GM23338 (cell line): ENCODE results near the gene DEXI. TPM values are rescaled to one million over a fixed set of nuclear protein-coding genes. Genes with fewer than 3 reads are reported as not detected.

Experiments
- ATAC-seq: fragments of 200-7000 bp; cut with Tn5 transposase; 3 replicates; pipeline ENCODE4 v1.9.1; 2020
- DNase-seq: peaks from one replicate; pipeline ENCODE4 v3.0.0-alpha.2; 2015; ENCODE audit warnings: low spot score
- H2AFZ ChIP-seq: fragments of 200-600 bp; sonication (generic); 2 replicates; pipeline ENCODE4 v1.8.0; 2016; ENCODE audit warnings: antibody characterized with exemption, mild to moderate bottlenecking, moderate library complexity
- H3F3A ChIP-seq: fragments of 200-600 bp; sonication (generic); replicated peaks from 2 replicates; pipeline ENCODE4 v1.8.0; 2017; ENCODE audit warnings: antibody characterized with exemption, mixed run types, low read depth
- H3K27ac ChIP-seq: fragments of 200-600 bp; sonication (generic); 2 replicates; pipeline ENCODE4 v1.6.1; 2016; ENCODE audit warnings: low read depth
- H3K27me3 ChIP-seq: fragments of 200-600 bp; sonication (generic); 2 replicates; pipeline ENCODE4 v1.8.0; 2016; ENCODE audit warnings: mild to moderate bottlenecking, mixed run types, moderate library complexity; ENCODE audit not compliant: insufficient read depth
- H3K36me3 ChIP-seq: fragments of 200-600 bp; sonication (generic); 2 replicates; pipeline ENCODE4 v1.8.0; 2016; ENCODE audit warnings: mild to moderate bottlenecking; ENCODE audit not compliant: insufficient read depth
- H3K4me1 ChIP-seq: fragments of 200-600 bp; sonication (generic); 2 replicates; pipeline ENCODE4 v1.8.0; 2016; ENCODE audit warnings: mild to moderate bottlenecking, moderate library complexity; ENCODE audit not compliant: insufficient read depth
- H3K4me2 ChIP-seq: fragments of 200-600 bp; sonication (generic); 2 replicates; pipeline ENCODE4 v1.7.1; 2017; ENCODE audit warnings: mixed run types
- H3K4me3 ChIP-seq: fragments of 200-600 bp; sonication (generic); 2 replicates; pipeline ENCODE4 v1.6.1; 2016; ENCODE audit warnings: mixed run types
- H3K79me2 ChIP-seq: fragments of 200-600 bp; sonication (generic); replicated peaks from 2 replicates; pipeline ENCODE4 v1.8.0; 2017; ENCODE audit warnings: mild to moderate bottlenecking; ENCODE audit not compliant: insufficient read depth
- H3K9me2 ChIP-seq: fragments of 200-600 bp; sonication (generic); 2 replicates; pipeline ENCODE4 v1.8.0; 2017; ENCODE audit not compliant: insufficient read depth
- H4K20me1 ChIP-seq: fragments of 200-600 bp; sonication (generic); replicated peaks from 2 replicates; pipeline ENCODE4 v1.8.0; 2017; ENCODE audit warnings: mild to moderate bottlenecking; ENCODE audit not compliant: insufficient read depth
- H3K27ac Mint-ChIP-seq: 2 replicates; pipeline ENCODE4 v1.8.0; 2020; ENCODE audit warnings: inconsistent platforms, mild to moderate bottlenecking, moderate library complexity, mixed read lengths
- H3K27me3 Mint-ChIP-seq: 3 replicates; pipeline ENCODE4 v1.8.0; 2022; ENCODE audit warnings: low read depth, mild to moderate bottlenecking, moderate library complexity, mixed read lengths, inconsistent platforms; ENCODE audit not compliant: insufficient read depth, poor library complexity
- H3K36me3 Mint-ChIP-seq: 3 replicates; pipeline ENCODE4 v1.8.0; 2021; ENCODE audit warnings: low read depth, mild to moderate bottlenecking, inconsistent platforms, moderate library complexity, mixed read lengths
- H3K4me1 Mint-ChIP-seq: 3 replicates; pipeline ENCODE4 v1.8.0; 2020; ENCODE audit warnings: mild to moderate bottlenecking, inconsistent platforms, mixed read lengths
- H3K4me3 Mint-ChIP-seq: 3 replicates; pipeline ENCODE4 v1.8.0; 2021; ENCODE audit warnings: moderate library complexity, mild to moderate bottlenecking, inconsistent platforms, mixed read lengths
- H3K9me3 Mint-ChIP-seq: 3 replicates; pipeline ENCODE4 v1.8.0; 2020; ENCODE audit warnings: moderate library complexity, mild to moderate bottlenecking, inconsistent platforms, mixed read lengths
- CREB1 ChIP-seq: fragments of 250-450 bp; sonication (Bioruptor Pico); IDR thresholded peaks from 2 replicates; pipeline ENCODE4 v1.5.0; 2020; ENCODE audit warnings: low read depth, mild to moderate bottlenecking, moderate library complexity
- CTCF ChIP-seq, 2 experiments: fragments of 200-600 bp in 1 of 2; sonication (generic) in 1 of 2; conservative IDR thresholded peaks; 2 replicates each; pipeline versions ENCODE4 v1.5.1 to v1.6.1; 2016 to 2017; ENCODE audit warnings: antibody characterized with exemption in 2 of 2, low read depth in 2 of 2, mild to moderate bottlenecking in 2 of 2, moderate library complexity in 1 of 2
- ETS1 ChIP-seq: IDR thresholded peaks from 2 replicates; pipeline ENCODE4 v1.6.1; 2016; ENCODE audit warnings: antibody characterized with exemption
- EZH2 ChIP-seq: fragments of 200-600 bp; sonication (generic); IDR thresholded peaks from one replicate; pipeline ENCODE4 v1.8.0; 2017; ENCODE audit warnings: antibody characterized with exemption, mild to moderate bottlenecking, low read depth; ENCODE audit not compliant: unreplicated experiment
- EZH2phosphoT487 ChIP-seq: fragments of 200-600 bp; sonication (generic); IDR thresholded peaks from one replicate; pipeline ENCODE4 v1.8.1; 2018; ENCODE audit warnings: antibody characterized with exemption; ENCODE audit not compliant: unreplicated experiment
- JUNB ChIP-seq: IDR thresholded peaks from one replicate; pipeline ENCODE4 v1.6.1; 2016; ENCODE audit warnings: antibody characterized with exemption; ENCODE audit not compliant: unreplicated experiment
- NANOG ChIP-seq: IDR thresholded peaks from 2 replicates; pipeline ENCODE4 v1.6.1; 2016; ENCODE audit warnings: antibody characterized with exemption, borderline replicate concordance
- POLR2AphosphoS5 ChIP-seq: IDR thresholded peaks from 2 replicates; pipeline ENCODE4 v1.6.1; 2016; ENCODE audit warnings: antibody characterized with exemption, low read depth
- REST ChIP-seq: IDR thresholded peaks from one replicate; pipeline ENCODE4 v1.6.1; 2018; ENCODE audit warnings: antibody characterized with exemption; ENCODE audit not compliant: unreplicated experiment
- STAT1 ChIP-seq: IDR thresholded peaks from one replicate; pipeline ENCODE4 v1.6.1; 2016; ENCODE audit warnings: antibody characterized with exemption; ENCODE audit not compliant: unreplicated experiment
- ZNF114 ChIP-seq: fragments of 250-450 bp; sonication (Bioruptor Pico); IDR thresholded peaks from 2 replicates; pipeline ENCODE4 v1.5.0; 2020; ENCODE audit warnings: mild to moderate bottlenecking, moderate library complexity
- ZNF331 ChIP-seq: fragments of 250-450 bp; sonication (Bioruptor Pico); IDR thresholded peaks from 2 replicates; pipeline ENCODE4 v1.5.0; 2020; ENCODE audit warnings: low read depth, mild to moderate bottlenecking, moderate library complexity
- ZNF462 ChIP-seq: fragments of 250-450 bp; sonication (Bioruptor Pico); IDR thresholded peaks from 2 replicates; pipeline ENCODE4 v1.5.0; 2020; ENCODE audit warnings: mild to moderate bottlenecking, moderate library complexity
- polyA plus RNA-seq: library from polyadenylated mRNA; unstranded; fragments of >200 nt; fragmentation: Nextera tagmentation; extraction: Ambion mirVana; gene quantifications from 2 replicates; pipeline ENCODE4 v1.2.1, GENCODE V29; 2016
- total RNA-seq: library from RNA; depleted of rRNA; stranded (reverse); fragments of >200 nt; shearing (Covaris generic); gene quantifications from 2 replicates; pipeline ENCODE4 v1.2.3, GENCODE V29; 2014

The DEXI gene
- total and polyA plus RNA-seq, 2 experiments from 2014 or later = 26.5 to 58.2 TPM

- Histone ChIP-seq H3K36me3 (no peaks in the 10 kb centered on the region), H3K4me2 (no peak overlapping the region), H2AFZ (no peak overlapping the region), H3K4me3 (no peak overlapping the region), H3K4me1 (no peaks in the 10 kb centered on the region), H3K79me2 (no peaks in the 10 kb centered on the region), H3F3A (no peaks in the 10 kb centered on the region), H4K20me1 (no peaks in the 10 kb centered on the region), H3K27ac (no peak overlapping the region), H3K27me3 (no peaks in the 10 kb centered on the region), H3K9me2 (no peaks in the 10 kb centered on the region)
- ATAC-seq (no peak), DNase-seq (no peak)
- Mint-ChIP-seq H3K9me3 (no peaks in the 10 kb centered on the region), H3K36me3 (no peaks in the 10 kb centered on the region), H3K27ac (no peak overlapping the region), H3K4me1 (peaks cover under 1% of the 10 kb centered on the region; the same call in 1 of the 3 replicates), H3K4me3 (no peak overlapping the region), H3K27me3 (peaks cover 6% of the 10 kb centered on the region)
- TF ChIP-seq EZH2phosphoT487 = no peak
- TF ChIP-seq ZNF114 (CRISPR knock-in tag) = no peak
- TF ChIP-seq STAT1 = no peak
- no peak for TF ChIP-seq CREB1 (CRISPR knock-in tag)
- no peak for TF ChIP-seq POLR2AphosphoS5
- TF ChIP-seq NANOG = no peak
- no peak for TF ChIP-seq ETS1
- TF ChIP-seq ZNF331 (CRISPR knock-in tag) = no peak
- no peak for TF ChIP-seq ZNF462 (CRISPR knock-in tag)
- TF ChIP-seq EZH2 = no peak
- no peak for TF ChIP-seq REST
- TF ChIP-seq JUNB = no peak
- TF ChIP-seq CTCF (conservative IDR thresholded peaks at IDR 0.05; ENCODE audit: low read depth in 2 of 2) = no peak
Observed at GRCh38 chr16:10889855-10890254, 52.4 kb downstream of the DEXI start.
